ENCODE data around the gene TNXB. TPM values are rescaled to one million over a fixed set of nuclear protein-coding genes. Genes with fewer than 3 reads are reported as not detected.
A peak's percentile ranks its signal among the peaks of the same experiment; 100 is the strongest.
"Not testable (repeated sequence)": the region's sequence is repeated elsewhere in the genome, so short reads cannot be mapped to it uniquely, and the experiment has no call there.

Gene TNXB
- total and polyA plus RNA-seq, 4 donors = 21.3 to 117 (median 78.3) TPM

DNA sequence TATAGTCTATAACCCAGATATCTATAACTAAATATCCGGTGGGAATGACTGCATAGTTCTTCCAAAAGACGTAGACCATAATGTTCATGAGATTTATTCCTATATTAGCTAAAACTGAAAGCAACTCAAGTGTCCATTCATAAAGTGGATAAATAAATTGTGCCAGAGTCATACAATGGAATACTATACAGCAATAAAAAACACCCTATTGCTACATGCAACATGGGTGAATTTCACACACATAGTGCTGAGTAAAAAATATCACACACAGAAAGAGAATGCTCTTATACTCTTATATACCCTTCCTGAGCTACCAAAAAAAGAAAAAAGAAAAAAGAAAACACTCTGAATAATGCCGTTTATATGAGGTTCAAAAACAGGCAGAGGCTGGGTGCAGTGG, 6.9 kb downstream of the TNXB start:
- Histone ChIP-seq H3K9me3 (ENCODE audit: control insufficient read depth in 4 of 4, insufficient read depth in 3 of 4, low read length in 3 of 4) (no peaks in the 10 kb centered on the region), H3K4me3 (no peak overlapping the region), H3K27me3 (ENCODE audit: control insufficient read depth in 3 of 3, insufficient read depth in 3 of 3, low read length in 2 of 3) (peaks cover 0 to 15% (median 2%) of the 10 kb centered on the region in 3 donors), H3K27ac (ENCODE audit: low read depth in 1 of 2, low read length in 1 of 2) (no peak overlapping the region), H3K36me3 (ENCODE audit: control insufficient read depth in 4 of 4, insufficient read depth in 4 of 4, low read length in 4 of 4) (peaks cover 0 to 7% (median 0%) of the 10 kb centered on the region in 4 donors), H3K4me1 (ENCODE audit: control insufficient read depth in 5 of 5, insufficient read depth in 5 of 5, low read length in 5 of 5) (peaks cover under 1 to 9% (median 3%) of the 10 kb centered on the region in 5 donors), H3K9ac (ENCODE audit: insufficient read depth in 1 of 2, low read length in 2 of 2) (no peak overlapping the region)
- TF ChIP-seq, protein P1, sequence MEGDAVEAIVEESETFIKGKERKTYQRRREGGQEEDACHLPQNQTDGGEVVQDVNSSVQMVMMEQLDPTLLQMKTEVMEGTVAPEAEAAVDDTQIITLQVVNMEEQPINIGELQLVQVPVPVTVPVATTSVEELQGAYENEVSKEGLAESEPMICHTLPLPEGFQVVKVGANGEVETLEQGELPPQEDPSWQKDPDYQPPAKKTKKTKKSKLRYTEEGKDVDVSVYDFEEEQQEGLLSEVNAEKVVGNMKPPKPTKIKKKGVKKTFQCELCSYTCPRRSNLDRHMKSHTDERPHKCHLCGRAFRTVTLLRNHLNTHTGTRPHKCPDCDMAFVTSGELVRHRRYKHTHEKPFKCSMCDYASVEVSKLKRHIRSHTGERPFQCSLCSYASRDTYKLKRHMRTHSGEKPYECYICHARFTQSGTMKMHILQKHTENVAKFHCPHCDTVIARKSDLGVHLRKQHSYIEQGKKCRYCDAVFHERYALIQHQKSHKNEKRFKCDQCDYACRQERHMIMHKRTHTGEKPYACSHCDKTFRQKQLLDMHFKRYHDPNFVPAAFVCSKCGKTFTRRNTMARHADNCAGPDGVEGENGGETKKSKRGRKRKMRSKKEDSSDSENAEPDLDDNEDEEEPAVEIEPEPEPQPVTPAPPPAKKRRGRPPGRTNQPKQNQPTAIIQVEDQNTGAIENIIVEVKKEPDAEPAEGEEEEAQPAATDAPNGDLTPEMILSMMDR (IDR thresholded peaks at IDR 0.05; ENCODE audit: control extremely low read depth, extremely low read depth) = no peak
- ATAC-seq (ENCODE audit: insufficient read depth, low FRiP score) (no peak), DNase-seq (no peak)
- 94 to 98% methylated on average over 3 of the region's 3 CpGs for WGBS, 2 donors

DNA sequence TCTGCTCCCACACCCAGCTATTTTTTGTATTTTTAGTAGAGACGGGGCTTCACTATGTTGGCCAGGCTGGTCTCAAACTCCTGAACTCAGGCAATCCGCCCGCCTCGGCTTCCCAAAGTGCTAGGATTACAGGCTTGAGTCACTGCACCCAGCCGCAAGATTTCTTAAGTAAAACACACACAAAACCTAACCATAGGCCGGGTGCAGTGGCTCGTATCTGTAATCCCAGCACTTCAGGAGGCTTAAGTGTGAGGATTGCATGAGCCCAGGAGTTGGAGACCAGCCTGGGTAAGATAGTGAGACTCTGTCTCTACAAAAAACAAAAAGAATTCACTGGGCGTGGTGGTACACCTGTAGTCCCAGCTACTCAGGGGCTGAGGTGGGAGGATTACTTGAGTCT, 8.9 kb downstream of the TNXB start:
- 86 to 94% methylated on average over 8 of the region's 8 CpGs for WGBS, 2 donors
- not testable (repeated sequence) for ATAC-seq (ENCODE audit: insufficient read depth, low FRiP score); H3K9me3 ChIP-seq (ENCODE audit: control insufficient read depth in 4 of 4, insufficient read depth in 3 of 4, low read length in 3 of 4); DNase-seq; H3K27ac ChIP-seq (ENCODE audit: low read depth in 1 of 2, low read length in 1 of 2); H3K9ac ChIP-seq (ENCODE audit: insufficient read depth in 1 of 2, low read length in 2 of 2); H3K4me3 ChIP-seq
- Histone ChIP-seq H3K36me3 (ENCODE audit: control insufficient read depth in 4 of 4, insufficient read depth in 4 of 4, low read length in 4 of 4) (peaks cover 0 to 26% (median 0%) of the 10 kb centered on the region in 4 donors), H3K27me3 (ENCODE audit: control insufficient read depth in 3 of 3, insufficient read depth in 3 of 3, low read length in 2 of 3) (peaks cover 4 to 33% (median 10%) of the 10 kb centered on the region in 3 donors), H3K4me1 (ENCODE audit: control insufficient read depth in 5 of 5, insufficient read depth in 5 of 5, low read length in 5 of 5) (peaks cover 0 to 14% (median 7%) of the 10 kb centered on the region in 5 donors)

DNA sequence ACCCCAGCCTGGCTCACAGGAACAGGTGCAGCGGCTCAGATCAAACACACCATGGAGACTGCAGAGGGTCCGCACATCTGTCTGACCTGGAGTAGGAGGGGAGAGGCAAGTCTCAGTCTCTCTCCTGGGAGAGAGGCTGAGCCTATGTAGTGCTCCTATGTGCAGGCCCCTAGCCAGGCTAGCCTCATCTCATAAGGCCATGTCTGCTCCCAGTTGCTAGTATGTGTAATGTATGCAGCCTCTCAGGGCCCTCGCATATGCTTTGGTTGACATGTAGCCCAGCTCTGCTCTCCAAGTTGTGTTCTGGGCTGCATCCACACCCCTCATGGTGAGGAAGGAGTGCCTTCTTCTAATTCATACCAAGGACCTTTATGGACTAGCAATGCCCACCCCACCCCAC, 11.8 kb downstream of the TNXB start:
- Histone ChIP-seq H3K9me3 (ENCODE audit: control insufficient read depth in 4 of 4, insufficient read depth in 3 of 4, low read length in 3 of 4) (peaks cover 0 to 5% (median 0%) of the 10 kb centered on the region in 4 donors), H3K27ac (ENCODE audit: low read depth in 1 of 2, low read length in 1 of 2) (no peak overlapping the region), H3K27me3 (ENCODE audit: control insufficient read depth in 3 of 3, insufficient read depth in 3 of 3, low read length in 2 of 3) (peaks cover 4 to 37% (median 10%) of the 10 kb centered on the region in 3 donors), H3K36me3 (ENCODE audit: control insufficient read depth in 4 of 4, insufficient read depth in 4 of 4, low read length in 4 of 4) (peaks cover 0 to 26% (median 0%) of the 10 kb centered on the region in 4 donors), H3K4me1 (ENCODE audit: control insufficient read depth in 5 of 5, insufficient read depth in 5 of 5, low read length in 5 of 5) (peaks cover 0 to 41% (median 16%) of the 10 kb centered on the region in 5 donors), H3K4me3 (no peak overlapping the region), H3K9ac (ENCODE audit: insufficient read depth in 1 of 2, low read length in 2 of 2) (no peak overlapping the region)
- 94 to 95% methylated on average over 3 of the region's 3 CpGs for WGBS, 2 donors
- DNase-seq (no peak), ATAC-seq (ENCODE audit: insufficient read depth, low FRiP score) (no peak)
- TF ChIP-seq, protein P1 (IDR thresholded peaks at IDR 0.05; ENCODE audit: control extremely low read depth, extremely low read depth) = no peak

DNA sequence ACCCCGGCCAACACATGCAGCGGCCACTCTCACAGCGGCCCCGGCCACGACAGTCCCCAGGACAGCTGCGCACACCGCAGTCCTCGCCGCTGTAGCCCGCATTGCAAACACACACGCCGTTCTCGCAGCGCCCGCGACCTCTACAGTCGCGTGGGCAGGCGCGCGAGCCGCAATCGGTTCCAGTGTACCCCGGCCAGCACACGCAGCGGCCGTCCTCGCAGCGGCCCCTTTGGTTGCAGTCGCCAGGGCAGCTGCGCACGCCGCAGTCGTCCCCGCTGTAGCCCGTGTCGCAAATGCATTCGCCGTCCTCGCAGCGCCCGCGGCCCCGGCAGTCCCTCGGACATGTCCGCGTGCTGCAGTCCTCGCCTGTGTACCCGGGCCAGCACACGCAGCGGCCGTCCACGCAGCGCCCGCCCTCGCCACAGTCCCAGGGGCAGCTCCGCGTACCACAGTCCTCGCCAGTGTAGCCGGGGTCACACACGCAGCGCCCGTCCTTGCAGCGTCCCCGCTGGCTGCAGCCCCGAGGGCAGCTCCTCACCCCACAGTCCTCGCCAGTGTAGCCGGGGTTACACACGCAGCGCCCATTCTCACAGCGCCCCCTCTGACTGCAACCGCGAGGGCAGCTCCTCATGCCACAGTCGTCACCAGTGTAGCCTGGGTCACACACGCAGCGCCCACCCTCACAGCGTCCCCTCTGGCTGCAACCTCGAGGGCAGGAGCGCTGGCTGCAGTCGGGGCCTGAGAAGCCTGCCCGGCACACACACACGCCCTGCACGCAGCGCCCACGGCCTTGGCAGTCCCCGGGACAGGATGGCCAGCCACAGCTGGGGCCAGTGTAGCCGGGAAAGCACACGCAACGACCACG, 12.5 kb downstream of the TNXB start:
- Histone ChIP-seq H3K9me3 (ENCODE audit: control insufficient read depth in 4 of 4, insufficient read depth in 3 of 4, low read length in 3 of 4) (peaks cover 0 to 5% (median 0%) of the 10 kb centered on the region in 4 donors), H3K36me3 (ENCODE audit: control insufficient read depth in 4 of 4, insufficient read depth in 4 of 4, low read length in 4 of 4) (peaks cover 0 to 26% (median 0%) of the 10 kb centered on the region in 4 donors), H3K27me3 (ENCODE audit: control insufficient read depth in 3 of 3, insufficient read depth in 3 of 3, low read length in 2 of 3) (peaks cover 4 to 37% (median 10%) of the 10 kb centered on the region in 3 donors), H3K27ac (ENCODE audit: low read depth in 1 of 2, low read length in 1 of 2) (peak overlapping the region in 1 of 2 donors; percentile 26), H3K4me3 (no peak overlapping the region), H3K4me1 (ENCODE audit: control insufficient read depth in 5 of 5, insufficient read depth in 5 of 5, low read length in 5 of 5) (peaks cover 0 to 48% (median 20%) of the 10 kb centered on the region in 5 donors), H3K9ac (ENCODE audit: insufficient read depth in 1 of 2, low read length in 2 of 2) (no peak overlapping the region)
- DNase-seq (peak; percentile 37 to 59 (median 47)), ATAC-seq (ENCODE audit: insufficient read depth, low FRiP score) (no peak)
- TF ChIP-seq, protein P1 (IDR thresholded peaks at IDR 0.05; ENCODE audit: control extremely low read depth, extremely low read depth) = no peak
- 34 to 47% methylated on average over 89 to 90 of the region's 90 CpGs for WGBS, 2 donors

Measured in lung (tissue), 12 donors.